ENCODE data around the gene CTRB2. TPM values are rescaled to one million over a fixed set of nuclear protein-coding genes. Genes with fewer than 3 reads are reported as not detected.

CTRB2 gene
- total and polyA plus RNA-seq, 3 experiments from 2014 or later: not detected

DNA sequence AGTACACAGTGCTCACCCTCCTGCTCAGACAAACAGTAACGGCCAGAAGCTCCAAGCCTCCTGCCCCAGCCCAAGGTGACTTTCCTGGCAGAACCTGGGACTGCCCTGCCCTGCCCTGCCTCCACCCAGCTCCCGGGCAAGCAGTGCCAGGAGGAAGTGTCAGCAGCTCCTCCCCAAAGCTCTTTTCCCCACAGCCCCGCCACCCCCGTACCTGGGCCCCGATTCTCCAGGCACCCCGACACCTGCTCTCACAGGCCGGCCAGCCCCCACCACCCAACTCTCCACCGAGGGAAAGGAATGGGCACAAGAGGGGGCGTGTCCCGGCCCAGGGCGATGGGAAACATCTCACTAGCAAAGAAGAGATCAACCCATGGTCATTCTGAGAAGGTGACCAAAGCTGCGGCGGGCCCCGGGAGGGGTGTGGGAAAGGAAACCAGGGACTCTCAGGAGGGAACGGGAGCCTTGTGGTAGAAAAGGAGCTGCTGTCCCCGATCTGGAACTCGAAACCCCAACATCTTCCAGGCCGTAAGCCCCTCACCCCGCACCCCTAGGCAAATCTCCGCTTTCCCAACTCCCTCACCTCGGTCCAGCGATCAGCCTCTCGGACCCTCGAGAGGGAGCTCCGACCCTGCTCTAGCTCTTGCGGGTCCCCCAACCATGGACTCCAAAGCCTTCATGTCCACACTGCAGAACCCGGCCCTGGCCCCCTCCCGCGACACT lies 43.3 kb upstream of the CTRB2 start:
- H3K27me3 ChIP-seq (ENCODE audit: insufficient read depth, low read length, poor library complexity, severe bottlenecking): peaks cover 25% of the 10 kb centered on the region
- H3K27me3 Mint-ChIP-seq: peaks cover 33 to 45% of the 10 kb centered on the region in 2 donors
- H3K36me3 ChIP-seq (ENCODE audit: insufficient read depth, low read length): no peaks in the 10 kb centered on the region
- peak overlapping the region in 6 of 7 donors; percentile 16 to 78 (median 46) for H3K4me3 Mint-ChIP-seq
- no peaks in the 10 kb centered on the region for H3K36me3 Mint-ChIP-seq
- DNase-seq: no peak
- H3K27ac Mint-ChIP-seq: no peak overlapping the region
- no peak overlapping the region for H3K27ac ChIP-seq (ENCODE audit: low read depth, low read length)
- H3K4me1 Mint-ChIP-seq: peaks cover 0 to 19% (median 7%) of the 10 kb centered on the region in 3 donors
- no peaks in the 10 kb centered on the region for H3K9me3 ChIP-seq (ENCODE audit: low read length)
- POLR2A ChIA-PET: interaction anchor here (0.6 kb wide), 1 partner anchor 534 kb away, joined by 3 read pairs; no protein-coding TSS in a partner anchor
- H3K4me3 ChIP-seq (ENCODE audit: low read length): no peak overlapping the region
- H3K4me1 ChIP-seq (ENCODE audit: insufficient read depth, low read length): no peaks in the 10 kb centered on the region
- no peaks in the 10 kb centered on the region for H3K9me3 Mint-ChIP-seq
- CTCF ChIA-PET: no interaction called here

DNA sequence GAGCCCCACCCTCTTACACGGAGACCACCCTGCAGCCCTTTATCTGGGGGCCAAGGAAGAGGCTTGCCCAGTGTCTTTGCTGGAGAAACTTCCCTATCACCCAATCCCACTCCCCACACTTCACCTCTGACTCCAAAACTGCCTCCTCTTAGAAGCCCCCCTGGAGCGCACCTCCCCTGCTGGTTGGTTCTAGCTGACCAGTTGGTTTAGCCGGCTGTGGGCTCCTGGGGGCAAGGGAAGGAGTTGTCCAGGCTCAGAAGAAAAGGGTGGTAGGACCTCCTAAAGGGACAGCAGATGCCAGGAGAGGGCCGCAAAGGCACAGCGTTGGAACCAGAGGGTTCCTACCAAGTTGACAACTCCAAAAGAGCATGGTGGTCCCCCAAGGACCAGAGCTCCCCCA lies 42.5 kb upstream of the CTRB2 start:
- no peaks in the 10 kb centered on the region for H3K9me3 ChIP-seq (ENCODE audit: low read length)
- peaks cover 25% of the 10 kb centered on the region for H3K27me3 ChIP-seq (ENCODE audit: insufficient read depth, low read length, poor library complexity, severe bottlenecking)
- peaks cover 26 to 38% of the 10 kb centered on the region in 2 donors for H3K27me3 Mint-ChIP-seq
- peaks cover 0 to 19% (median 7%) of the 10 kb centered on the region in 3 donors for H3K4me1 Mint-ChIP-seq
- POLR2A ChIA-PET: no interaction called here
- H3K4me3 Mint-ChIP-seq: peak overlapping the region in 1 of 7 donors; percentile 26
- no peak for DNase-seq
- no peak overlapping the region for H3K27ac Mint-ChIP-seq
- CTCF ChIA-PET: no interaction called here
- H3K9me3 Mint-ChIP-seq: no peaks in the 10 kb centered on the region
- no peak overlapping the region for H3K27ac ChIP-seq (ENCODE audit: low read depth, low read length)
- H3K4me1 ChIP-seq (ENCODE audit: insufficient read depth, low read length): no peaks in the 10 kb centered on the region
- H3K36me3 Mint-ChIP-seq: no peaks in the 10 kb centered on the region
- no peaks in the 10 kb centered on the region for H3K36me3 ChIP-seq (ENCODE audit: insufficient read depth, low read length)
- no peak overlapping the region for H3K4me3 ChIP-seq (ENCODE audit: low read length)

DNA sequence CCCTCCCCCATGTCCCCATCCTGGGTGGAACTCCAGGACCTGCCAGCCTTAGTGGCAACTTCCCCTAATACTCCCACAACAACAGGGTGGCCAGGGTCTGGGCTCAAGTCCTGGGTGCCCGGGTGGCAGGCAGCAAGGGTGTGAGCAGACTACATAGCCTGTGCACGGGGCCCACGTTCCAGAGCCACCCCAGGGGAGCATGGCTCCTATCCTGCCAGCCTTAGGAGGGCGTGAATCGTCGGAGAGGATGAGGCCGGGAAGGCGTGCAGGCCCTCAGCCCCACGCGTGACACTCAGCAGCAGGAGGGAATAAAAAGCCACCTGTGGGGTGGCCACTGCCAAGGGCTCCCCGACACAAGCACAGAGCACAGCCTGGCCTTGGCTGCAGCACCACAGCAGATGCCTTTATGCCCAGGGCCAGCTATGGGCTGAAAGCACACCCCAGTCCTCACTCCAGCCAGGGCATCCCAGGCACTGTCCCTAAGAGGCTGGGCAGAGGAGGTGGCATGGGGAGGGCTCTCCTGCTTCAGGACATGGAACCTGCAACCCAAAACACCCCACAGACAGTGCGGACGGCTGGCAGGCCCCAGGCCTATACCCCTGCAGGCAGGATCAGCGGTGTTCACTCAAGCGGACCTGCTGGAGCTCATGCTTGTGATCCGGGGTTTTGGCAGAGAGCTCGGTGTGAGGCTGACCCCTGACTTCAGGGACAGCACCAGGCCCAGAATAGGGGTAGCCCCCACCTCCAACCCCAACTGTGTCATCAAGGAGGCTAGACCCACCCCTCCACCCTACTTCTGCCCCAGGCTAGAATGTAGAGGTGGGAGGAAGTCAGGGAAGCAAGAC lies 41.8 kb upstream of the CTRB2 start:
- CTCF ChIA-PET: interaction anchor here (1.1 kb wide), 1 partner anchor 50 kb away, joined by 3 read pairs; no protein-coding TSS in a partner anchor
- no peaks in the 10 kb centered on the region for H3K36me3 ChIP-seq (ENCODE audit: insufficient read depth, low read length)
- H3K9me3 ChIP-seq (ENCODE audit: low read length): no peaks in the 10 kb centered on the region
- no peak overlapping the region for H3K27ac ChIP-seq (ENCODE audit: low read depth, low read length)
- H3K4me1 ChIP-seq (ENCODE audit: insufficient read depth, low read length): no peaks in the 10 kb centered on the region
- H3K27ac Mint-ChIP-seq: no peak overlapping the region
- DNase-seq: no peak
- H3K4me3 ChIP-seq (ENCODE audit: low read length): no peak overlapping the region
- H3K4me3 Mint-ChIP-seq: peak overlapping the region in 1 of 7 donors; percentile 34
- H3K36me3 Mint-ChIP-seq: no peaks in the 10 kb centered on the region
- POLR2A ChIA-PET: no interaction called here
- H3K4me1 Mint-ChIP-seq: peaks cover 0 to 19% (median 7%) of the 10 kb centered on the region in 3 donors
- H3K27me3 Mint-ChIP-seq: peaks cover 23 to 34% of the 10 kb centered on the region in 2 donors
- peaks cover 21% of the 10 kb centered on the region for H3K27me3 ChIP-seq (ENCODE audit: insufficient read depth, low read length, poor library complexity, severe bottlenecking)
- H3K9me3 Mint-ChIP-seq: no peaks in the 10 kb centered on the region

DNA sequence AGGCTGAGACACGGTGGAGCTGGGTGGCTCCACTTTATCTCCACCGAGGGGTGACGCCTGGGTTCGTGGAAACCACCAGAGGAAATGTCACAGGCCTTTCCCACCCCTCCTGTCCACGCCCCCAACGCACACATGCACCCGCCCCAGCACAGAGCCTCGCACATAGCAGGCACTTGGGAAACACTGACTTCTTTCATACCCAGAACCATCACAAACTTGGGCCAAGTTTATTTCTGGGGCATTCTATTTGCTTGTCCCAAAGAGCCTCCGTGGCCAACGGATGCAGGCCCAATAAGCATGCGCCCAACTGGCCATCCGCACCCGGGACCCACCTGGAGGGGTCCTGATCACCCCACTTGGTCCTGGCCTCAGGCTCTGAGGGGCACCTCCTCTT lies 41.2 kb upstream of the CTRB2 start:
- ChIA-PET CTCF (interaction anchor here (0.8 to 1.1 kb wide), 2 partner anchors 11 to 49 kb away, joined by 3 read pairs; no protein-coding TSS in a partner anchor), POLR2A (no interaction called here)
- peaks cover 21 to 28% of the 10 kb centered on the region in 2 donors for H3K27me3 Mint-ChIP-seq
- H3K27ac ChIP-seq (ENCODE audit: low read depth, low read length): no peak overlapping the region
- H3K4me3 Mint-ChIP-seq: no peak overlapping the region
- no peaks in the 10 kb centered on the region for H3K36me3 ChIP-seq (ENCODE audit: insufficient read depth, low read length)
- H3K4me1 Mint-ChIP-seq: peaks cover 0 to 23% (median 7%) of the 10 kb centered on the region in 3 donors
- no peaks in the 10 kb centered on the region for H3K4me1 ChIP-seq (ENCODE audit: insufficient read depth, low read length)
- H3K27ac Mint-ChIP-seq: peak overlapping the region in 1 of 8 donors; percentile 57
- no peak overlapping the region for H3K4me3 ChIP-seq (ENCODE audit: low read length)
- H3K36me3 Mint-ChIP-seq: no peaks in the 10 kb centered on the region
- H3K9me3 Mint-ChIP-seq: no peaks in the 10 kb centered on the region
- DNase-seq: no peak
- no peaks in the 10 kb centered on the region for H3K9me3 ChIP-seq (ENCODE audit: low read length)
- H3K27me3 ChIP-seq (ENCODE audit: insufficient read depth, low read length, poor library complexity, severe bottlenecking): peaks cover 20% of the 10 kb centered on the region

DNA sequence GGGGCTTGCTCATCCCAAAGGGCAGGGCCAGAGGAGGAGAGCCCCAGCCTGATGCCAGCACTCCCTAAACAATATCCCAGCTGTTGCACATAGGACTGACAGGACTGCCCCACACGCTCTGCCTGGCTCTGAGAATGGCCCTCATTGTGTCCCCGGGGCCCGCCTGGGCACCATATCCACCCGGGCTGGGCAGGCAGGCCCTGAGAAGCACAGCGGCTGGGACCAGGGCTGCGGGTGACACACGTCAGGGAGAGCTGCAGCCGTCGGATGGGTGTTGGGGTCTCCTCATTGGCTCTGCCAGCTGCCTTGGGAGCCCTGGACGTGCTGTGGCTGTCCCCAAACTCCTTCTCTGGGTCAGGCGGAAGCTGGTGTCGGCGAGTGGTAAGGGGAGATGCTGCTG lies 40.3 kb upstream of the CTRB2 start:
- no peaks in the 10 kb centered on the region for H3K9me3 Mint-ChIP-seq
- CTCF ChIA-PET: interaction anchor here (0.8 to 1.1 kb wide), 3 partner anchors 10 to 48 kb away, joined by 3 read pairs; no protein-coding TSS in a partner anchor
- POLR2A ChIA-PET: no interaction called here

DNA sequence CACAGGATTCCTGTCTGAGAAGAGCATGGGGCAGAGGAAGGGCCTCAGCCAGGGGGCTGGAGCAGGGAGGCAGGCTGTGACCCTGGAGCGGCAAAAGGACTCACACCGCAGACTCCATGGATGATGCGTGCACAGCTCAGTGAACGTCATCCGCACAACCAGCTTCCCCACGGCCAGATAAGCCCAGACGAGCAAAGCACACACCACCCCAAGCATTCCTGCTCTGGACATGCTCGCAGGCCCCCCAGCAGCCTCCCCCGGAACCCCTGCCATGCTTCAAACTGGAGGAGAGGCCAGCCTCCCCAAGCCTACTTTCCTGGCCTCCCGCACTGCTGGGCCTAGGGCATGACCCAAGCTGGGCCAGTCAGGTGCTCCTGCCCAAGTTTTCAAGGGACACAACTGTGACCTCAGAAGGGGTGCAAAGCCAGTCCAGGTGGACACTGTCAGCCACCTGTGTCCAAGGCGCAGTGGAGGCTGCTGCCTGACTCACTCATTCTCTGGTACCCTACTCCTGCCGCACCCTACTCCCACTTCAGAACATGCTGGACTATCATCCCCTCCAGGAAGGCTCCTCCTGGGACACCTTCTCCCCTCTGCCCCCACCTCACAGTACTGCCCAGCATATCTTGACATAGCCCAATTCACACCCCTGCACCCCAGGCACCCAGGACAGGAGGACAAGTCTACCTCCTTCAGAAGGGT lies 39.7 kb upstream of the CTRB2 start:
- Histone ChIP-seq H3K9me3 (ENCODE audit: low read length) (no peaks in the 10 kb centered on the region), H3K4me3 (ENCODE audit: low read length) (no peak overlapping the region), H3K4me1 (ENCODE audit: insufficient read depth, low read length) (no peaks in the 10 kb centered on the region), H3K27ac (ENCODE audit: low read depth, low read length) (no peak overlapping the region), H3K36me3 (ENCODE audit: insufficient read depth, low read length) (no peaks in the 10 kb centered on the region), H3K27me3 (ENCODE audit: insufficient read depth, low read length, poor library complexity, severe bottlenecking) (peaks cover 5% of the 10 kb centered on the region)
- no peak for DNase-seq
- no peak overlapping the region for H3K27ac Mint-ChIP-seq
- H3K27me3 Mint-ChIP-seq: peaks cover 15 to 18% of the 10 kb centered on the region in 2 donors
- peaks cover 0 to 17% (median 2%) of the 10 kb centered on the region in 3 donors for H3K4me1 Mint-ChIP-seq
- no peak overlapping the region for H3K4me3 Mint-ChIP-seq
- ChIA-PET POLR2A (no interaction called here), CTCF (interaction anchor here (0.9 kb wide), 1 partner anchor 12 kb away, joined by 3 read pairs; no protein-coding TSS in a partner anchor)
- H3K9me3 Mint-ChIP-seq: no peaks in the 10 kb centered on the region
- no peaks in the 10 kb centered on the region for H3K36me3 Mint-ChIP-seq

More for the DNA sequence above, 40.3 kb upstream of the CTRB2 start:
- no peaks in the 10 kb centered on the region for H3K36me3 Mint-ChIP-seq
- peaks cover 11% of the 10 kb centered on the region for H3K27me3 ChIP-seq (ENCODE audit: insufficient read depth, low read length, poor library complexity, severe bottlenecking)
- H3K27ac Mint-ChIP-seq: no peak overlapping the region
- peaks cover 21 to 23% of the 10 kb centered on the region in 2 donors for H3K27me3 Mint-ChIP-seq
- no peak overlapping the region for H3K27ac ChIP-seq (ENCODE audit: low read depth, low read length)
- DNase-seq: no peak
- H3K4me1 Mint-ChIP-seq: peaks cover 0 to 23% (median 7%) of the 10 kb centered on the region in 3 donors
- H3K4me1 ChIP-seq (ENCODE audit: insufficient read depth, low read length): no peaks in the 10 kb centered on the region
- no peaks in the 10 kb centered on the region for H3K9me3 ChIP-seq (ENCODE audit: low read length)
- no peak overlapping the region for H3K4me3 Mint-ChIP-seq
- no peaks in the 10 kb centered on the region for H3K36me3 ChIP-seq (ENCODE audit: insufficient read depth, low read length)
- no peak overlapping the region for H3K4me3 ChIP-seq (ENCODE audit: low read length)

DNA sequence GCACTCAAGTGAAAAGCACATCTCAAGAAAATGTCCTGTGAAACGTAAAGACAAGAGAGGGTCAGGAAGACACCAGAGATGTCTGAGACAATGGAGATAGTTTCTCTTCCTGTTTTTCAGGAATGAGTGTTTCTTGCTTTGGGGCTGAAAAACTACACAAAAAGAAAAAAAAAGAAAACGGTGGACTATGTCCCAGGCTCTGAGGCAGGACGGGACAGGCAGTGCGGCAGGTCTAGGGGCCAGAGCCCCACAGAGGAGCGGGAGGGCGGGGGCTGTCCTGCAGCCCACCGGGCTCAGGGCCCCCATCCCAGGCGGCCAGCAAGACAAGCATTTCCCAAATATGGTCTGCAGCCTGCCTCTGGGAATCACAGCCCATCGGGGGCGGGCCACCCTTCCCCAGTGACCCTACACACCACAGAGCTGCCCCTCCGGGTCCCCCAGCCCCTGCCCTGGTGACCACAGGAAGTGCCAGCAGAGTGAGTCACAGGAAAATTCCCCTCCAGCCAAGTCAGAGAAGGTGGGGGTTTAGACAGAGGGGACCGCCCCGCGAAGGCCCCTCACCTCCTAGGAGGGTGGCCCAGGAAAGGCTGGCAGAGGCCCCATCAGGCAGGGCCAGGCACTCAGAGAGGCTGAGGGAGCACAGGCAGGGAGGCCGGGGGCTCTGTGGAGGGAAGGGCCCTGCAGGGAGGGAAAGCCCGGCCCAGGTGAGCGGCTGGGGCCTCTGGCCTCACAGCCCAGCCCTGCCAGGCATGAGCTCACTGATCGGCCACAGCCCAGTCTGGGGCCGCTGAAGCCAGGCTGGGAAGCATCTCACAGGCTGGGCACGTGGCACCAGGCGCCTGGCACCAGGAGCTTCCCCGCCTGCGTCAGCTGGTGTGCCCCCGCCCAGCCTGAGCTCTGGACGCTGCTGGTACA lies 38.1 kb upstream of the CTRB2 start:
- Histone ChIP-seq H3K9me3 (ENCODE audit: low read length) (no peaks in the 10 kb centered on the region), H3K27ac (ENCODE audit: low read depth, low read length) (no peak overlapping the region), H3K27me3 (ENCODE audit: insufficient read depth, low read length, poor library complexity, severe bottlenecking) (no peaks in the 10 kb centered on the region), H3K36me3 (ENCODE audit: insufficient read depth, low read length) (no peaks in the 10 kb centered on the region), H3K4me1 (ENCODE audit: insufficient read depth, low read length) (no peaks in the 10 kb centered on the region), H3K4me3 (ENCODE audit: low read length) (no peak overlapping the region)
- Mint-ChIP-seq H3K9me3 (no peaks in the 10 kb centered on the region), H3K4me3 (no peak overlapping the region), H3K36me3 (no peaks in the 10 kb centered on the region), H3K27ac (no peak overlapping the region), H3K27me3 (peaks cover 10 to 13% of the 10 kb centered on the region in 2 donors), H3K4me1 (peaks cover 0 to 11% (median 0%) of the 10 kb centered on the region in 3 donors)
- ChIA-PET CTCF (no interaction called here), POLR2A (interaction anchor here (0.6 kb wide), 1 partner anchor 60 kb away, joined by 3 read pairs; no protein-coding TSS in a partner anchor)
- no peak for DNase-seq

Measured in CD8-positive, alpha-beta memory T cell (primary cell).